ENCODE results near the gene PAPSS1. TPM values are rescaled to one million over a fixed set of nuclear protein-coding genes. Genes with fewer than 3 reads are reported as not detected.

PAPSS1 gene
- total RNA-seq, result 10 to 100 TPM; 31.0 to 32.5 TPM

DNA sequence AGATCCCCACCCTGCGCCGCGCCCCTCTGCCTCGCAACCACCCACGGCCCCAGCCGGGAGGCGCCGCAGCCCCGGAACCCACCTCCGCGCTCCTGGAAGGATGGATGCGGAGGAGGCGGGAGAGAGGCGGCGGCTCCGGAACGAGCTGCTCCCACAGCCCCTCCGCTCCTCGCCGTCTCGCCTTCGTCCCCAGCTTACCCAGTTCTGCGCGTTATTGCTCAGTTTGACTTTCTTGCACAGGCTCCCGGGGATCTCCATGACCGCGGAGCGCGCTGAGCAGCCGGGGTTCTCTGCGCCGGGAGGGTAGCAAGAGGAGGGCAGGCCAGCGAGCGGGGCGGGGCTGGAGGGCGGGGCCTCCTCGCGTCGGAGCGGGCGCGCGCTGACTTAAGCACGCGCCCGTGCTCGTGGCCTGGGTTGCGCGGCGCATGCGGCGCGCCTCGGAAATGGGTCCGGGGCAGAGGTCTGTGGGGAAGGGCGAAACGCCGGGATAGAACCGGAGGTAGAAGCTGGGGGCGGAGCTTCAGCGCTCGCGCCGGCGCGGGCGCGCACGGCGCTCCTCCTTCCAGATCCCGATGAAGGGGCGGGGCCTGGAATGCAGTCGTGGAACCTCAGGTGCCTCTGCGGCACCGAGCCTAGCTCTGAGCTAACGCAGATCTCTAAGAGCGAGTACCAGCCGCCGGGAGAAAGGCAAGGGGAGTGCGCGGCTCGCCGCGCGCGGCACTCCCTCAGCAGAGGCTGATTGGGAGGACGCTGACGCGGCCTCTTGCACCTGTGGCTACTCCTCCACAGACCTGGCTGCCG lies at the start of gene PAPSS1:
PAPSS1 (minus strand) TSS at position 313 of the 801 bp plus-strand sequence; CDS start at position 258, 55 bp downstream.
- peak; percentile 89 for ATAC-seq (replicated peaks)
- H3K4me1 Mint-ChIP-seq, result peaks cover 21% of the 10 kb centered on the region
- no peaks in the 10 kb centered on the region for H3K27me3 Mint-ChIP-seq
- H3K36me3 Mint-ChIP-seq (ENCODE audit: low read depth), result peaks cover 6% of the 10 kb centered on the region
- H3K4me3 Mint-ChIP-seq, result peak within 1 kb of the TSS; percentile 93
- peak within 1 kb of the TSS; percentile 93 for H3K27ac Mint-ChIP-seq
- no peaks in the 10 kb centered on the region for H3K9me3 Mint-ChIP-seq

DNA sequence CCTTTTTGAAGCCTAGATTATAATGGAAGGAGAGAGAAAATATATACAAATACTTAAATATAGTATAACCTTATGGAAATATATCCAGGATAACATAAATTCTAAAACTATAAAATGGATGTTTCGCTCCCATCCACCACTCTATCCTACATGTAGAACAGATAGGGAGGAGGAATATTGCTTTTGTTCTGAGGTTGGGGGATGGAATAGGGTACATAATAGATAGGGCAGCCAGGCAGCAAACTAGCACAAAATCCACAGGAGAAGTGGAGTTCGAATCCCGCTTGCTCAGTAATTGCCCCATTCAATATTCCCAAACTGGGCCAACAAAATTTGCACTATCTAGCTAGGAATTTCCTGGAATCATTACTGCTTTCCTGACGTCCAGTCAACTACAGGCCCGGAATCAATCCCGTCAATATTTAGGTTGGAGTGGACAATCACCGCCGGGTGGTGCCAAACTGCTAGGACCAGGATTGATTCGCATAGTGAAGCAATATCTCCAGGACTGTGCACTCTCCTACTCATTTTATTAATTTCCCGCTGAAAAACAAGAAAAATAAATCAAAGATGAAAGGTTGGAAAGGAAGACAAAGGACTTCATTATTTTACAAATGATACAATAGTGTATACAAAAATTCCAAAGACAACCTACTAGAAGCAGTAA lies 40.4 kb upstream of the PAPSS1 start:
- Mint-ChIP-seq H3K27me3 (peaks cover 12% of the 10 kb centered on the region), H3K27ac (no peak overlapping the region), H3K4me3 (no peak overlapping the region), H3K36me3 (ENCODE audit: low read depth) (no peaks in the 10 kb centered on the region), H3K4me1 (no peaks in the 10 kb centered on the region), H3K9me3 (no peaks in the 10 kb centered on the region)
- ATAC-seq (replicated peaks), result no peak

DNA sequence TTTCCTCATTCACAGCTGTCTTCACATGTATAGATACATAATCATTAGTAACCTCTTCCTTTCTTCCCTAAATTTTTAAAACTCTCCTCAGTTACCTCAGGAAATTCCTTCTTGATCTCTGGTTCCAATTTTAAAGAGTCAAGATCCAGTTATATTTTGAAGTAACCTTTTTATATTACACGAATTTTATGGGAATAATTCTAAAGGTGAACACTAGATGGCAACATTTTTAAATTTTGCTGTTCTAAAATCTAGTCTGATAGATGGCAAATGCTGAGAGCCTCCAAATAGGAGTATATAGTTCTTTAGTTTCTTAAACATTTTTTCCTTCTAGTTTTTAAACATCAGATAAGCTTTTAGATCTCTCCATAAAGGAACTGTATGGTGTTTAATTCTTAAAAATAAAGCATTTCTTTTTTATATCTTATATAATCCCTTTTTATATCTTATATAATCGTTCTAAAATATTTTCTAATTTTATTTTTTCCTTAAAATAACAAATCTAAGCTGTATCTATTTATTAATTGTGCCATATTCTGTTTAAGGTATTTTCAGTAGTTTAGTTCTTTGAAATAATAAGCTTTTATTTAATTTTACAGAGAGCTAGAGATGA lies 37.9 kb upstream of the PAPSS1 start:
- peaks cover 4% of the 10 kb centered on the region for H3K27me3 Mint-ChIP-seq
- H3K4me3 Mint-ChIP-seq, result no peak overlapping the region
- H3K27ac Mint-ChIP-seq, result no peak overlapping the region
- H3K36me3 Mint-ChIP-seq (ENCODE audit: low read depth), result no peaks in the 10 kb centered on the region
- H3K9me3 Mint-ChIP-seq, result no peaks in the 10 kb centered on the region
- ATAC-seq (replicated peaks), result no peak
- no peaks in the 10 kb centered on the region for H3K4me1 Mint-ChIP-seq

DNA sequence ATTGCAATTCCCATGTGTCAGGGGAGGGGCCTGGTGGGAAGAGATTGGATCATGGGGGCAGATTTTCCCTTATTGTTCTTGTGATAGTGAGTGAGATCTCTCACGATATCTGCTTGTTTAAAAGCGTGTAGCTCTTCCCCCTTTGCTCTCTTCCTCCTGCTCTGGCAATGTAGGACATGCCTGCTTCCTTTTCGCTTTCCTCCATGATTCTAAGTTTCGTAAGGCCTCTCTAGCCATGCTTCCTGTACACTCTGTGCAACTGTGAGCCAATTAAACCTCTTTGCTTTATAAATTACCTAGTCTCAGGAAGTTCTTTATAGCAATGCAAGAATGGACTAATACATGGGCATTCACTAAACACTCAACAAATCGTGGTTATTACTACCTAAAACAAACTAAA lies 37.2 kb upstream of the PAPSS1 start:
- no peaks in the 10 kb centered on the region for H3K4me1 Mint-ChIP-seq
- no peak overlapping the region for H3K27ac Mint-ChIP-seq
- peaks cover 4% of the 10 kb centered on the region for H3K27me3 Mint-ChIP-seq
- H3K9me3 Mint-ChIP-seq, result no peaks in the 10 kb centered on the region
- no peaks in the 10 kb centered on the region for H3K36me3 Mint-ChIP-seq (ENCODE audit: low read depth)
- ATAC-seq (replicated peaks), result no peak
- H3K4me3 Mint-ChIP-seq, result no peak overlapping the region

DNA sequence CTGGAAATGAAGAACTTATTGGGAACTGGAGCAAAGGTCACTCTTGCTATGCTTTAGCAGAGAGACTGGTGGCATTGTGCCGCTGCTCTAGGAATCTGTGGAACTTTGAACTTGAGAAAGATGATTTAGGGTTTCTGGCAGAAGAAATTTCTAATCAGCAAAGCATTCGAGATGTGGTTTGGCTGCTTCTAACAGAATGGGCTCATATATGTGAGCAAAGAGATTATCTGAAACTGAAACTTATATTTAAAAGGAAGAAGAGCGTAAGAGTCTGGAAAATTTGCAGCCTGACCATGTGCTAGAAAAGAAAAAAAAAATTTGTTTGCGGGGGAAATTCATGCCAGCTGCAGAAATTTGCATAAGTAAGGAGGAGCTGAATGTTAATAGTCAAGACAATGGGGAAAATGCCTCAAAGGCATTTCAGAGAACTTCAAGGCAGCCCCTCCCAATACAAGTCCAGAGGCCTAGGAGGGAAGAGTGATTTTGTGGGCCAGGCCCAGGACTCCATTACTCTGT lies 35.9 kb upstream of the PAPSS1 start:
- Mint-ChIP-seq H3K27ac (no peak overlapping the region), H3K27me3 (peaks cover 4% of the 10 kb centered on the region), H3K36me3 (ENCODE audit: low read depth) (no peaks in the 10 kb centered on the region), H3K4me1 (no peaks in the 10 kb centered on the region), H3K4me3 (no peak overlapping the region), H3K9me3 (no peaks in the 10 kb centered on the region)
- ATAC-seq (replicated peaks), result no peak

DNA sequence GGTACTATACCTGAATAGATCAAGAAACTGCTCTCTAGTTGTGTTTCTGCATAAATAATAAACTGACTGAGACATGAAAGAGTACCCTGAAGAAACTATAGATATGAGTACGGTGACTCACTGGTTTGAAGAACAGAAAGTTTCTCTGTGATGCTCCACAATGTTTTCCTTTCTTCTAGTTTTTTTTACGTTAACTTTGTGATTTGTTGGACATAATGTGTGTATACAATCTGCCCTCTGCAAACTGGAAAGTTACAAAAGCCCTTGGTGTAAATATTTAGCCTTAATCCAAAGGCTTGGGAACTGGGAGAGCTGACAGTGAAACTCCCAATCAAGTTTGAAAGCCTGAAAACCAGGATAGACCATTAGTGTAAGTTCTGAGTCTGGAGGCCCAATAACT lies 31.6 kb upstream of the PAPSS1 start:
- Mint-ChIP-seq H3K4me3 (no peak overlapping the region), H3K27me3 (peaks cover 32% of the 10 kb centered on the region), H3K36me3 (ENCODE audit: low read depth) (no peaks in the 10 kb centered on the region), H3K27ac (no peak overlapping the region), H3K4me1 (no peaks in the 10 kb centered on the region), H3K9me3 (no peaks in the 10 kb centered on the region)
- peak; percentile 40 for ATAC-seq (replicated peaks)

DNA sequence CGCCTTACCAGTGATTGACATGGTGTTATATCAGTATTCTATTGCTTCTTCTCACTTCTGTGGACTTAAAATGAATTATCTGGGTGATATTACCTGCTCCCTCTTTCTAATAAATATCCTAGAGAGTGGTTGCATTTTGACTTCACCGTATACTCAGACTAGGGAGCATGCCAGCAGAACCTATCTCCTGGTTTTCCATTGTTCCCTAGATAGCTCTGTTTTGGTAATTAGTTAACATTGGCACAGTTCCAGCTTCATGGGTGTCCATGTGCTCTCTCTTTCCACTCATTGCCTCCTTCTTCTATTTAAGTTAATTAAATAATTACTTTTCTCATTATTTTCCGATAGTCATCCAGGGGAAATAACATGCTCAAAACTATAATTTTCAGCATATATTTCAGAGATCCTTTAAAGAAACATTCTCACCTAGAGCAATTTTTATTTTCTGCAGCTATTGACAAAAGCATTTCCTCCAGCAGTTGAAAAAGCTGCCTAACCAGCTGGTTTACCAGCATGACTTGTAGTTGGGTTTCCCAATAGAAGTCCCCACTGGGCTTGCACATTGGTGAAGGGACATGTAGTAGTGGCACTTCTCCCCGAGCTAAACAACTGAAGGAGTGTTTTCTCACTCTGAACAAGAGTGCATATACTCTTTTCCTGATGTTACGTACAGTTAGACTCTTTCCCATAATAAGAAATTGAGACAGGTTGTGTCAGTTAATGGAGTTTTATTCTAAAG lies 27.9 kb upstream of the PAPSS1 start:
- no peaks in the 10 kb centered on the region for H3K9me3 Mint-ChIP-seq
- H3K4me1 Mint-ChIP-seq, result no peaks in the 10 kb centered on the region
- peaks cover 31% of the 10 kb centered on the region for H3K27me3 Mint-ChIP-seq
- H3K4me3 Mint-ChIP-seq, result no peak overlapping the region
- no peak for ATAC-seq (replicated peaks)
- no peak overlapping the region for H3K27ac Mint-ChIP-seq
- no peaks in the 10 kb centered on the region for H3K36me3 Mint-ChIP-seq (ENCODE audit: low read depth)

DNA sequence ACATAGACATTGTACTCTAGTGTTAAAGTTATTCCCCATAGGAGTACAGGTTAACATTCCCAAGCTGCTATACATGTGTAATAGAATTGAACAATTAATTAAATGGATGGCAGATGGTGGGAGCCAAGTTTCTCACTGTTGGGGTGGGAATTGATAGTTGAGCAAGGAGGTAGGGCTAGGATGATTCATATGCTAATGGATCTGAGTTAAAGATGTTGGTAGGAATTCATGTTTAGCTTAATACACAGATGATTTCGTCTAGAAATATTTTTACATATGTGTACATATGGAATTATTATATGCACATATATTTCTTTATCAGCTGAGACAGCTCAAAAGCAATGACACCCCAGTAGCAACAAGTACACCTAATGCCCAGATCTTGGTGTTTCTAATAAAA lies 26.1 kb upstream of the PAPSS1 start:
- no peaks in the 10 kb centered on the region for H3K36me3 Mint-ChIP-seq (ENCODE audit: low read depth)
- no peak overlapping the region for H3K27ac Mint-ChIP-seq
- H3K4me1 Mint-ChIP-seq, result no peaks in the 10 kb centered on the region
- ATAC-seq (replicated peaks), result no peak
- H3K4me3 Mint-ChIP-seq, result no peak overlapping the region
- peaks cover 31% of the 10 kb centered on the region for H3K27me3 Mint-ChIP-seq
- no peaks in the 10 kb centered on the region for H3K9me3 Mint-ChIP-seq

DNA sequence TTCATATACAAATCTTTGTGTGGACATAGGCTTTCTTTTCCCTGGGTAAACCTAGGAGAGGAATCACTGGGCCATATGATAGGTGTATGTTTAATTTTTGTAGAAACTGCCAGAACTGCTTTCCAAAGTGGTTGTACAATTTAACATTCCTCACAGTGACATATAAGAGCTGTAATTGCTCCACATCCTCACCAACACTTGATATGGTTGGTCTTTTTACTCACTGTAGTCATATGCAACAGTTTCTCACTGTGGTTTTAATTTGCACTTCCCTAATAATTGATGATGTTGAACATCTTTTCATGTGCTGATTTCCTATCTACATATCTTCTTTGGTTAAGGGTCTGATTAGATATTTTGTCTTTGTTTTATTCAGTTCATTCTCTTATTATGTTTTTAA lies 24.5 kb upstream of the PAPSS1 start:
- ATAC-seq (replicated peaks), result no peak
- Mint-ChIP-seq H3K9me3 (no peaks in the 10 kb centered on the region), H3K36me3 (ENCODE audit: low read depth) (no peaks in the 10 kb centered on the region), H3K27ac (no peak overlapping the region), H3K27me3 (peaks cover 24% of the 10 kb centered on the region), H3K4me1 (no peaks in the 10 kb centered on the region), H3K4me3 (no peak overlapping the region)

DNA sequence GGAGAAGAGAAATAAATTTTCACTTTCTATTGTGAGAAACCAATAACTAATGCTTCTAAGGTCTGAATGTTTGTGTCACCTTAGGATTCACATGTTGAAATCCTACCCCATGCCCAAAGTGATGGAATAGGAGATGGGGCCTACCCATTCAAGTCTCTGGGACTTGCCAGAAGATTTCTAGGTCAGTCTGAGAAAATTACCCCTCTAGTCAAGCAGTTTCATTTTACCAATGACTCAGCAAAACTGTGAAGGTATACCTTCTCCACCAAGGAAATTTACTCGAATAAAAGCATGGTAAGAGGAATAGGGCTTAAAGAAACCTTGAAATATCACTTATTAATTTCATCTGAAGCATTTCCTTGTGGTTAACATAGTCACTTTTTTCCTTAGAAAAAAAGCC lies 23.5 kb upstream of the PAPSS1 start:
- H3K4me1 Mint-ChIP-seq, result no peaks in the 10 kb centered on the region
- no peaks in the 10 kb centered on the region for H3K9me3 Mint-ChIP-seq
- H3K4me3 Mint-ChIP-seq, result no peak overlapping the region
- no peak overlapping the region for H3K27ac Mint-ChIP-seq
- ATAC-seq (replicated peaks), result no peak
- H3K27me3 Mint-ChIP-seq, result peaks cover 18% of the 10 kb centered on the region
- H3K36me3 Mint-ChIP-seq (ENCODE audit: low read depth), result no peaks in the 10 kb centered on the region

DNA sequence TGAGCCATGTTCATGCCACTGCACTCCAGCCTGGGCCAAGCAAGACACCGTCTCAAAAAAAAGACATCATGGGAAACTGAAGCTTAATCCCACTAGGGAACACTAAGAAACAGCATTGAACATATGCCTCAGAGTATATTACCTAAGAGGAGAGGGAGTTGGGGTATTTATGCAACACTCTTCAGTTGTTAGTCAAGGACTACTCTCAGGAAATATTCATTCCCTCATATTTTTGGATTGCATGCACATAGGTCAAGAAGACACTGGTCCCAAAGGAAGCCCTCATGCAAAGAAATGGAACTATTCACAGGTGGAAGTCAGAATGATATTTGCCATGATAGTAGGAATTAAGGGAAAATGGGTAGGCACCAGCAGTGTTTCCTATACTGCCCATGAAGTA lies 22.8 kb upstream of the PAPSS1 start:
- Mint-ChIP-seq H3K36me3 (ENCODE audit: low read depth) (no peaks in the 10 kb centered on the region), H3K4me1 (no peaks in the 10 kb centered on the region), H3K27me3 (peaks cover 13% of the 10 kb centered on the region), H3K4me3 (no peak overlapping the region), H3K9me3 (no peaks in the 10 kb centered on the region), H3K27ac (no peak overlapping the region)
- ATAC-seq (replicated peaks), result no peak

DNA sequence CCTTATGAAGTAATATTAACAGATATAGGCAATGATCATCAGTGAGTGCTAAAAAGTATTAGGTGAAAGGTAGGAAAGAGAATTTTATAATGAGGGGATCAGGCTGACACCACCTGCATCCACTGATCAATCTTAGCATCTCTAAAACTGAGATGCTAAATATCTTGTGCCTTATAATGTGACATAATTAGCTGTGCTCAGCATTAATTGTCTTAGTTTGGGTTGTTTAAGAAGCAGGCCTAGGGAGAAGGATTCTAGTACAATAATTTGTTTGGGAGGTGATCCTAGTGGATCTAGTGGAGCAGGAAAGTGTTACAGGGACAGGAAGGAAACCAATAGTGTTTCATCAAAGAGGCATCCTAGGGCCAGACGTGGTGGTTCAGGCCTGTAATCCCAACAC lies 22.2 kb upstream of the PAPSS1 start:
- H3K4me3 Mint-ChIP-seq, result no peak overlapping the region
- no peak overlapping the region for H3K27ac Mint-ChIP-seq
- H3K9me3 Mint-ChIP-seq, result no peaks in the 10 kb centered on the region
- no peak for ATAC-seq (replicated peaks)
- H3K27me3 Mint-ChIP-seq, result peaks cover 8% of the 10 kb centered on the region
- H3K4me1 Mint-ChIP-seq, result no peaks in the 10 kb centered on the region
- H3K36me3 Mint-ChIP-seq (ENCODE audit: low read depth), result no peaks in the 10 kb centered on the region

DNA sequence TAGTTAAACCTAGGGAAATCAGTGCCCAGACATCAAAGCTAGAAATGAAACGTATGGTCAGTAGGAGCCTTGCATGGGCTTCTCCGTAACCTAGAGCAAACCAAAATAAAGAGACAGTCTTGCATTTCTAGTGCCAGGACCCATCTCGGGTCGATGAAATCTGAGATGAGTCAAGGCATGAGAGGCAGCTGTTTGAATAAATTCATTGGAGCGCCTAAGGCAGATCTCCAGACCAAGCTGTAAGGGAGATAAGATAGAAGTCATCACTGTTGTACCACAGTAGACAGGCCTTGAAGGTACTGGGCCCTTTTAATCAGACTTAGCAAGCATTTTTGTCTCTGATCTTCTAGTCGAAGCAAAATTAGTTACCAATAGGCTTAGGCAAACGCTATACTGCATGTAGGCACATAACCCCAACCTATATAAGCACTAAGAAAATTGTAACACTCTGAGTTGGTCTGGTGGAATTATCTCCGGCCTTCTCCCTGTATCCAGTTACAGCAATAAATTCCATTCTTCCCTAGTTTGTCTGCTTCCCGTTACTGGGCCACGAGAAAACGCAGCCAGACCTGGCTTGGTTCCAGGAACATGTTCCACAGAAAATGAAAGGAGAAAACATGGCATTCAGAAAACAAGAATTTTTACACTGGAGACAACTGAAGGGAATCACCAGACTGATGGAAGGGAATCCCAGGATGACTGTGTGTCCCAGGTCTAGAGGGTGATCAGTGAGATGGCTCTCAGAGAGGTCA lies 21.1 kb upstream of the PAPSS1 start:
- Mint-ChIP-seq H3K4me1 (no peaks in the 10 kb centered on the region), H3K27me3 (no peaks in the 10 kb centered on the region), H3K36me3 (ENCODE audit: low read depth) (no peaks in the 10 kb centered on the region), H3K4me3 (no peak overlapping the region), H3K9me3 (no peaks in the 10 kb centered on the region), H3K27ac (no peak overlapping the region)
- ATAC-seq (replicated peaks), result no peak

DNA sequence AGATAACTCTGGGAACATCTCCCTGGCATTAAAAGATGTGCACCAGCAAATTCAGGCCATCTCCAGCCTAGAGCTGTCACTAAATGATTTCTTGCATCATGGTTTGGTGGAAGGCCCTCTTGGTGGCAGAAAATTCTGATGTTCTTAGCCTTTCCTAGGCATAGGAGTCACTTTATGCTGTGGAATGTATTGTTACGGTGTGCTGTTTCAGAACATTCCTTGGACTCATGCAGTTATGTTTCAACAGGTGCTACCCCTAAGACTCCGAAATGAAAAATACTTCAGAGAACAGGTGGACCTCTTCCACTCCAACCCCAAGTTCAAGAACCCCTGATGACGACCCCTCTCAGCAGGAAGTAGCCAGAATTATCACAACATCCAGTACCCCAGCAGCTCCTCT lies 20.3 kb upstream of the PAPSS1 start:
- Mint-ChIP-seq H3K27me3 (no peaks in the 10 kb centered on the region), H3K4me3 (no peak overlapping the region), H3K27ac (no peak overlapping the region), H3K4me1 (no peaks in the 10 kb centered on the region), H3K9me3 (no peaks in the 10 kb centered on the region), H3K36me3 (ENCODE audit: low read depth) (no peaks in the 10 kb centered on the region)
- no peak for ATAC-seq (replicated peaks)
